GM19438 (cell line): ENCODE measurements around the gene CEP170B.
"Not testable (repeated sequence)": the region's sequence is repeated elsewhere in the genome, so short reads cannot be mapped to it uniquely, and the experiment has no call there.

ENCODE experiments used
- ATAC-seq: cut with Tn5 transposase; IDR thresholded peaks from one replicate; pipeline ENCODE4 v1.9.1; 2021; ENCODE audit warnings: low read depth; ENCODE audit not compliant: unreplicated experiment

The CEP170B gene

GRCh38 chr14:104940526-104941150, 75.6 kb downstream of the CEP170B start:
- ATAC-seq: no peak

GRCh38 chr14:104941508-104942365, 76.7 kb downstream of the CEP170B start:
- ATAC-seq: no peak

GRCh38 chr14:104942586-104942985, 77.5 kb downstream of the CEP170B start:
- no peak for ATAC-seq

- ATAC-seq: not testable (repeated sequence)
Observed at GRCh38 chr14:104943216-104944015, 78.3 kb downstream of the CEP170B start.

GRCh38 chr14:104944016-104944308, 78.9 kb downstream of the CEP170B start:
- not testable (repeated sequence) for ATAC-seq

GRCh38 chr14:104944436-104945205, 79.6 kb downstream of the CEP170B start:
- ATAC-seq: not testable (repeated sequence)

- ATAC-seq: not testable (repeated sequence)
Observed at GRCh38 chr14:104945266-104945665, 80.2 kb downstream of the CEP170B start.
